Fibroblast of lung (primary cell): Measurements from ENCODE around the gene TUBA4B. TPM values are rescaled to one million over a fixed set of nuclear protein-coding genes. Genes with fewer than 3 reads are reported as not detected.

ENCODE experiments used
- DNase-seq, 2 donors: peaks; one replicate each; pipeline versions ENCODE4 v3.0.0 to v3.0.0-alpha.2; 2010; ENCODE audit warnings: low read depth in 2 of 2
- H2AFZ ChIP-seq: 2 replicates; pipeline ENCODE4 v1.5.1; 2012; ENCODE audit warnings: low read length, control low read depth, inconsistent platforms
- H3K27ac ChIP-seq: 2 replicates; pipeline ENCODE4 v1.5.1; 2011; ENCODE audit warnings: low read length, control low read depth; ENCODE audit not compliant: insufficient read depth
- H3K27me3 ChIP-seq: 2 replicates; pipeline ENCODE4 v1.5.1; 2011; ENCODE audit warnings: mild to moderate bottlenecking, low read length; ENCODE audit not compliant: control insufficient read depth, insufficient read depth
- H3K36me3 ChIP-seq: 2 replicates; pipeline ENCODE4 v1.5.1; 2011; ENCODE audit warnings: low read length; ENCODE audit not compliant: control insufficient read depth, insufficient read depth
- H3K4me1 ChIP-seq: 2 replicates; pipeline ENCODE4 v1.5.1; 2011; ENCODE audit warnings: low read length; ENCODE audit not compliant: control insufficient read depth, insufficient read depth; ENCODE audit errors: extremely low read depth
- H3K4me2 ChIP-seq: 2 replicates; pipeline ENCODE4 v1.5.1; 2011; ENCODE audit warnings: low read length, control low read depth; ENCODE audit not compliant: insufficient read depth; ENCODE audit errors: extremely low read depth
- H3K4me3 ChIP-seq, 4 experiments: fragments of 200-600 bp in 1 of 4; sonication (generic) in 1 of 4; replicated peaks in 1 of 4; 2 replicates each; pipeline ENCODE4 v1.5.1; 2011 to 2016; ENCODE audit warnings: low read length in 4 of 4, low read depth in 3 of 4, mild to moderate bottlenecking in 3 of 4, control low read depth in 2 of 4, inconsistent platforms in 1 of 4, mixed read lengths in 1 of 4; ENCODE audit not compliant: insufficient read depth in 1 of 4; ENCODE audit errors: control extremely low read depth in 1 of 4
- H3K79me2 ChIP-seq: 2 replicates; pipeline ENCODE4 v1.5.1; 2012; ENCODE audit warnings: mild to moderate bottlenecking, low read length, inconsistent platforms; ENCODE audit not compliant: control insufficient read depth, insufficient read depth
- H3K9ac ChIP-seq: 2 replicates; pipeline ENCODE4 v1.5.1; 2011; ENCODE audit warnings: mild to moderate bottlenecking, low read length, control low read depth; ENCODE audit not compliant: insufficient read depth
- H3K9me3 ChIP-seq: 2 replicates; pipeline ENCODE4 v1.5.1; 2012; ENCODE audit warnings: low read depth, low read length; ENCODE audit not compliant: control insufficient read depth, insufficient read depth
- H4K20me1 ChIP-seq: 2 replicates; pipeline ENCODE4 v1.5.1; 2011; ENCODE audit warnings: low read length; ENCODE audit not compliant: control insufficient read depth, insufficient read depth; ENCODE audit errors: extremely low read depth
- EZH2 ChIP-seq: IDR thresholded peaks from 2 replicates; pipeline ENCODE4 v1.5.1; 2012; ENCODE audit warnings: low read length, control low read depth, mild to moderate bottlenecking; ENCODE audit errors: missing control alignments
- polyA plus RNA-seq, 2 donors: library from polyadenylated mRNA; depleted of rRNA in 1 of 2; stranded (reverse) in 1 of 2; unstranded in 1 of 2; fragments of >200 nt; gene quantifications; 2 replicates each; pipeline ENCODE4 v1.2.1, GENCODE V29; 2011 to 2012; ENCODE audit warnings: missing spikeins in 1 of 2
- total RNA-seq: library from RNA; depleted of rRNA; stranded (reverse); fragments of >200 nt; gene quantifications from 2 replicates; pipeline ENCODE4 v1.2.1, GENCODE V29; 2014
- TF ChIP-seq, protein P1 (sequence below), 2 donors: IDR thresholded peaks in 1 of 2; conservative IDR thresholded peaks in 1 of 2; 1 replicate in 1 of 2; 2 replicates in 1 of 2; pipeline ENCODE4 v1.5.1; 2011 to 2012; ENCODE audit warnings: low read length in 2 of 2, control low read depth in 1 of 2, inconsistent platforms in 1 of 2, low read depth in 1 of 2, mild to moderate bottlenecking in 1 of 2

Gene TUBA4B
- total and polyA plus RNA-seq, 2 donors (not counting 1 experiment from before 2014, with no cell fraction given) = not detected

DNA sequence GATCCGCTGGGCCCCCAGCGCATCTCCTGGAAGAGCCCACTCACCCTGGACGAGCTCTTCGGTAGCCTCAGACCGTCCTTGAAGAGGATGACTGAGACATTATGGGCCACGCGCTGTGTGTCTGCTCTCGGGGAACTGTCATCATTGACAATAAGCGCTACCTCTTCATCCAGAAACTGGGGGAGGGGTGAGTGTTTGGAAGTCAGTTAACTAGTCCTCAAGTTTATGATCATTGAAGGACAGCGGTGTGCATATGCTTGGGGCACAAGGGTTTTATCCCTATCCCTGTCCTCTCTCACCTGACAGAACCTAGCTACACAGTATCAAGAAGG, 7.2 kb upstream of the TUBA4B start:
- H3K27ac ChIP-seq = peak overlapping the region; percentile 99
- peak overlapping the region; percentile 92 for H3K4me2 ChIP-seq
- H3K36me3 ChIP-seq = peaks cover 18% of the 10 kb centered on the region
- H3K4me1 ChIP-seq = peaks cover 18% of the 10 kb centered on the region
- H3K4me3 ChIP-seq = peak overlapping the region; percentile 87 to 95 (median 94)
- no peaks in the 10 kb centered on the region for H3K9me3 ChIP-seq
- no peak for DNase-seq
- no peaks in the 10 kb centered on the region for H4K20me1 ChIP-seq
- peaks cover 15% of the 10 kb centered on the region for H3K79me2 ChIP-seq
- peak overlapping the region; percentile 98 for H3K9ac ChIP-seq
- H2AFZ ChIP-seq = no peak overlapping the region
- TF ChIP-seq, protein P1, sequence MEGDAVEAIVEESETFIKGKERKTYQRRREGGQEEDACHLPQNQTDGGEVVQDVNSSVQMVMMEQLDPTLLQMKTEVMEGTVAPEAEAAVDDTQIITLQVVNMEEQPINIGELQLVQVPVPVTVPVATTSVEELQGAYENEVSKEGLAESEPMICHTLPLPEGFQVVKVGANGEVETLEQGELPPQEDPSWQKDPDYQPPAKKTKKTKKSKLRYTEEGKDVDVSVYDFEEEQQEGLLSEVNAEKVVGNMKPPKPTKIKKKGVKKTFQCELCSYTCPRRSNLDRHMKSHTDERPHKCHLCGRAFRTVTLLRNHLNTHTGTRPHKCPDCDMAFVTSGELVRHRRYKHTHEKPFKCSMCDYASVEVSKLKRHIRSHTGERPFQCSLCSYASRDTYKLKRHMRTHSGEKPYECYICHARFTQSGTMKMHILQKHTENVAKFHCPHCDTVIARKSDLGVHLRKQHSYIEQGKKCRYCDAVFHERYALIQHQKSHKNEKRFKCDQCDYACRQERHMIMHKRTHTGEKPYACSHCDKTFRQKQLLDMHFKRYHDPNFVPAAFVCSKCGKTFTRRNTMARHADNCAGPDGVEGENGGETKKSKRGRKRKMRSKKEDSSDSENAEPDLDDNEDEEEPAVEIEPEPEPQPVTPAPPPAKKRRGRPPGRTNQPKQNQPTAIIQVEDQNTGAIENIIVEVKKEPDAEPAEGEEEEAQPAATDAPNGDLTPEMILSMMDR (conservative IDR thresholded peaks at IDR 0.05 in 1 of 2, IDR thresholded peaks at IDR 0.05 in 1 of 2; ENCODE audit: low read depth in 1 of 2, low read length in 2 of 2) = no peak
- no peak for TF ChIP-seq EZH2
- no peaks in the 10 kb centered on the region for H3K27me3 ChIP-seq

DNA sequence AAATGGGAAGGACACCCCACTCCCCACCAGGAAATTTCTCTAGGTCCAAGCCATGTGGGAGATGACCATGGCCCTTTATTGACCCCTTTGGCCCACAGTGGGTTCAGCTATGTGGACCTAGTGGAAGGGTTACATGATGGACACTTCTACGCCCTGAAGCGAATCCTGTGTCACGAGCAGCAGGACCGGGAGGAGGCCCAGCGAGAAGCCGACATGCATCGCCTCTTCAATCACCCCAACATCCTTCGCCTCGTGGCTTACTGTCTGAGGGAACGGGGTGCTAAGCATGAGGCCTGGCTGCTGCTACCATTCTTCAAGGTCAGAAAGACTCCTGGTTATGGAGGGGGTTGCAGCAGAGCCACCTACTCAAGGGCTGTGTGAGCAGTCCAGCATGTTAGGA, 6.5 kb upstream of the TUBA4B start:
- DNase-seq = no peak
- no peak overlapping the region for H3K27ac ChIP-seq
- no peak overlapping the region for H2AFZ ChIP-seq
- no peak for TF ChIP-seq EZH2
- TF ChIP-seq, protein P1 (conservative IDR thresholded peaks at IDR 0.05 in 1 of 2, IDR thresholded peaks at IDR 0.05 in 1 of 2; ENCODE audit: low read depth in 1 of 2, low read length in 2 of 2) = no peak
- no peaks in the 10 kb centered on the region for H3K9me3 ChIP-seq
- H3K27me3 ChIP-seq = no peaks in the 10 kb centered on the region
- peaks cover 18% of the 10 kb centered on the region for H3K4me1 ChIP-seq
- peak overlapping the region in 2 of 4 experiments; percentile 87 to 95 for H3K4me3 ChIP-seq
- H3K36me3 ChIP-seq = peaks cover 18% of the 10 kb centered on the region
- peaks cover 15% of the 10 kb centered on the region for H3K79me2 ChIP-seq
- no peaks in the 10 kb centered on the region for H4K20me1 ChIP-seq
- no peak overlapping the region for H3K9ac ChIP-seq
- no peak overlapping the region for H3K4me2 ChIP-seq

DNA sequence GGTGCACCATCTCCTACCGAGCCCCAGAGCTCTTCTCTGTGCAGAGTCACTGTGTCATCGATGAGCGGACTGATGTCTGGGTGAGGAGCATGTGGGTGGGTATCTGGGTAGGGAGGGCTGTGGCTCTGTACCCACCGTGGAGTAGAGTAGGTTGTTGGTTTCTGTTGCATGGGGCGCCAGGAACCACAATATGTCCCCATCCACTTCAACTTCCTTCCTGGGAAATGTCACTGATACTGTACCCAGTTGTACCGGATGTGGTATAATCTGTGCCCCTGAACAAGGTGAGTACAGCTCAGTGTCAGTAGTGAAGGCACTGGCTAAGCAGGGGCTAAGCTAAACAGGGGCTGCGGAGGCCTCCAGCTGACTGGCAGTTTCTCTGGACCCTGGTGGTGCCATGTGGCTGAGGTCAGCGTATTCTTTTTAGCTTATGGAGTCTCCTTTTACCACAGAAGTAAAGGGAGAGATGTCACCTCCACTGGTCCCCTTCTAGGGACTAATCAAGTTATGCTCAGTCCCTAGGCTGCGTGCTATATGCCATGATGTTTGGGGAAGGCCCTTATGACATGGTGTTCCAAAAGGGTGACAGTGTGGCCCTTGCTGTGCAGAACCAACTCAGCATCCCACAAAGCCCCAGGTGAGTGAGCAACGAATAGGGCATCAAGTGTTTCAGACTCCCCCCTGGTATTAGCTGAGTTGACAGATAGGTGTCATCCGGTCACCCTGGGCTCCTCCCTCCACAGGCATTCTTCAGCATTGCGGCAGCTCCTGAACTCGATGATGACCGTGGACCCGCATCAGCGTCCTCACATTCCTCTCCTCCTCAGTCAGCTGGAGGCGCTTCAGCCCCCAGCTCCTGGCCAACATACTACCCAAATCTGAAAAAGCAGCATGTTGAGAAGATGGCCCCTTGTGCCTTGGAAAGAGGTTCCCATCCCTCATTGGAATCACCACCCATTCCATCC, 5.1 kb upstream of the TUBA4B start:
- no peak overlapping the region for H2AFZ ChIP-seq
- TF ChIP-seq, protein P1 (conservative IDR thresholded peaks at IDR 0.05 in 1 of 2, IDR thresholded peaks at IDR 0.05 in 1 of 2; ENCODE audit: low read depth in 1 of 2, low read length in 2 of 2) = no peak
- TF ChIP-seq EZH2 = no peak
- no peaks in the 10 kb centered on the region for H3K9me3 ChIP-seq
- peaks cover 2% of the 10 kb centered on the region for H3K27me3 ChIP-seq
- H4K20me1 ChIP-seq = no peaks in the 10 kb centered on the region
- H3K36me3 ChIP-seq = peaks cover 18% of the 10 kb centered on the region
- no peak overlapping the region for H3K9ac ChIP-seq
- peaks cover 15% of the 10 kb centered on the region for H3K79me2 ChIP-seq
- no peak overlapping the region for H3K4me2 ChIP-seq
- no peak overlapping the region for H3K4me3 ChIP-seq
- H3K27ac ChIP-seq = peak overlapping the region; percentile 4
- H3K4me1 ChIP-seq = peaks cover 18% of the 10 kb centered on the region
- DNase-seq = no peak
